ENCODE results near the gene GRID1.

The GRID1 gene

GRCh38 chr10:85916286-85916685 is 450.3 kb downstream of the GRID1 start:
- Histone ChIP-seq H3K9me3 (no peaks in the 10 kb centered on the region), H3K4me1 (peaks cover 0 to 30% (median 18%) of the 10 kb centered on the region in 4 donors), H3K27me3 (no peaks in the 10 kb centered on the region), H3K27ac (no peak overlapping the region), H3K4me3 (no peak overlapping the region), H3K36me3 (no peaks in the 10 kb centered on the region)
- no peak for DNase-seq
- intact Hi-C loops (cut with DNase I; ENCODE audit: low total_unique reads), result no loop called here
- no peak for TF ChIP-seq CTCF (IDR thresholded peaks at IDR 0.05)

- Histone ChIP-seq H3K27me3 (no peaks in the 10 kb centered on the region), H3K36me3 (no peaks in the 10 kb centered on the region), H3K4me1 (peaks cover 0 to 28% (median 17%) of the 10 kb centered on the region in 4 donors), H3K9me3 (no peaks in the 10 kb centered on the region), H3K4me3 (no peak overlapping the region), H3K27ac (no peak overlapping the region)
- no peak for TF ChIP-seq CTCF (IDR thresholded peaks at IDR 0.05)
- intact Hi-C loops (cut with DNase I; ENCODE audit: low total_unique reads), result no loop called here
- no peak for DNase-seq
Measured at GRCh38 chr10:85915245-85915846, 451.2 kb downstream of the GRID1 start.

- no peak for TF ChIP-seq CTCF (IDR thresholded peaks at IDR 0.05)
- no peaks in the 10 kb centered on the region for H3K9me3 ChIP-seq
- intact Hi-C loops (cut with DNase I; ENCODE audit: low total_unique reads), result no loop called here
- peaks cover 0 to 26% (median 16%) of the 10 kb centered on the region in 4 donors for H3K4me1 ChIP-seq
- H3K4me3 ChIP-seq, result no peak overlapping the region
- no peaks in the 10 kb centered on the region for H3K36me3 ChIP-seq
- H3K27ac ChIP-seq, result no peak overlapping the region
- no peak for DNase-seq
- H3K27me3 ChIP-seq, result no peaks in the 10 kb centered on the region
Measured at GRCh38 chr10:85914720-85915119, 451.9 kb downstream of the GRID1 start.

- H3K4me3 ChIP-seq, result no peak overlapping the region
- H3K9me3 ChIP-seq, result no peaks in the 10 kb centered on the region
- H3K27ac ChIP-seq, result no peak overlapping the region
- no peaks in the 10 kb centered on the region for H3K27me3 ChIP-seq
- intact Hi-C loops (cut with DNase I; ENCODE audit: low total_unique reads), result no loop called here
- DNase-seq, result no peak
- H3K36me3 ChIP-seq, result no peaks in the 10 kb centered on the region
- TF ChIP-seq CTCF (IDR thresholded peaks at IDR 0.05), result no peak
- H3K4me1 ChIP-seq, result no peaks in the 10 kb centered on the region
Measured at GRCh38 chr10:85908462-85908861, 458.1 kb downstream of the GRID1 start.

GRCh38 chr10:85902051-85902450 is 464.5 kb downstream of the GRID1 start:
- H3K4me3 ChIP-seq, result no peak overlapping the region
- intact Hi-C loops (cut with DNase I; ENCODE audit: low total_unique reads), result no loop called here
- no peak overlapping the region for H3K27ac ChIP-seq
- H3K9me3 ChIP-seq, result no peaks in the 10 kb centered on the region
- no peaks in the 10 kb centered on the region for H3K4me1 ChIP-seq
- DNase-seq, result no peak
- TF ChIP-seq CTCF (IDR thresholded peaks at IDR 0.05), result no peak
- H3K36me3 ChIP-seq, result no peaks in the 10 kb centered on the region
- no peaks in the 10 kb centered on the region for H3K27me3 ChIP-seq

GRCh38 chr10:85901599-85901998 is 465.0 kb downstream of the GRID1 start:
- H3K4me1 ChIP-seq, result no peaks in the 10 kb centered on the region
- no peak overlapping the region for H3K27ac ChIP-seq
- intact Hi-C loops (cut with DNase I; ENCODE audit: low total_unique reads), result no loop called here
- no peaks in the 10 kb centered on the region for H3K9me3 ChIP-seq
- no peaks in the 10 kb centered on the region for H3K27me3 ChIP-seq
- TF ChIP-seq CTCF (IDR thresholded peaks at IDR 0.05), result no peak
- DNase-seq, result no peak
- H3K36me3 ChIP-seq, result no peaks in the 10 kb centered on the region
- no peak overlapping the region for H3K4me3 ChIP-seq
